Measurements from ENCODE around the gene DSTN. TPM values are rescaled to one million over a fixed set of nuclear protein-coding genes. Genes with fewer than 3 reads are reported as not detected.
A peak's percentile ranks its signal among the peaks of the same experiment; 100 is the strongest.

The DSTN gene
- total RNA-seq, 1 donor from 2014 or later: 193 TPM

DNA sequence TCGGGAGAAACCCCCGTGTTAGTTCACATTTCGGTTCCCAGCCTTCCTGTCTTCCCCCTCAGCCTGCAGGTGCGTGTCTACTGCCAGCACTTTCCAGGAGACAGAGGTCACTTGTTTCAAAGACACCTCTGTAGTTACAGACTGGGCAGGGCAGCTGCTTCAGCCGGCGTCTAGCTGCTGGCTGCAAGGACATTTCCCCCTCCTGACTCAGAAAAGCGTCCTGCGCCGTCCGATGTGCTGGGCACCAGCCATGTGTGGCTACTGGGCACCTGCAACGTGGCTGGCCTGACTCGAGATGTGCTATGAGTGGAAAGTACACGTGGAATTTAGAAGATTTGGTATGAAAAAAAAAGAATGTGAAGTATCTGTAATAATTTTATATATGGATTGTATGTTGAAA is 74.6 kb downstream of the DSTN start:
- Mint-ChIP-seq H3K27me3 (no peaks in the 10 kb centered on the region), H3K36me3 (peaks cover 4% of the 10 kb centered on the region), H3K27ac (no peak overlapping the region), H3K4me3 (no peak overlapping the region), H3K9me3 (no peaks in the 10 kb centered on the region), H3K4me1 (ENCODE audit: unreplicated experiment) (peaks cover 45% of the 10 kb centered on the region)
- TF ChIP-seq, protein P1, sequence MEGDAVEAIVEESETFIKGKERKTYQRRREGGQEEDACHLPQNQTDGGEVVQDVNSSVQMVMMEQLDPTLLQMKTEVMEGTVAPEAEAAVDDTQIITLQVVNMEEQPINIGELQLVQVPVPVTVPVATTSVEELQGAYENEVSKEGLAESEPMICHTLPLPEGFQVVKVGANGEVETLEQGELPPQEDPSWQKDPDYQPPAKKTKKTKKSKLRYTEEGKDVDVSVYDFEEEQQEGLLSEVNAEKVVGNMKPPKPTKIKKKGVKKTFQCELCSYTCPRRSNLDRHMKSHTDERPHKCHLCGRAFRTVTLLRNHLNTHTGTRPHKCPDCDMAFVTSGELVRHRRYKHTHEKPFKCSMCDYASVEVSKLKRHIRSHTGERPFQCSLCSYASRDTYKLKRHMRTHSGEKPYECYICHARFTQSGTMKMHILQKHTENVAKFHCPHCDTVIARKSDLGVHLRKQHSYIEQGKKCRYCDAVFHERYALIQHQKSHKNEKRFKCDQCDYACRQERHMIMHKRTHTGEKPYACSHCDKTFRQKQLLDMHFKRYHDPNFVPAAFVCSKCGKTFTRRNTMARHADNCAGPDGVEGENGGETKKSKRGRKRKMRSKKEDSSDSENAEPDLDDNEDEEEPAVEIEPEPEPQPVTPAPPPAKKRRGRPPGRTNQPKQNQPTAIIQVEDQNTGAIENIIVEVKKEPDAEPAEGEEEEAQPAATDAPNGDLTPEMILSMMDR (conservative IDR thresholded peaks at IDR 0.05): no peak
- DNase-seq (ENCODE audit: extremely low spot score, unreplicated experiment): no peak

DNA sequence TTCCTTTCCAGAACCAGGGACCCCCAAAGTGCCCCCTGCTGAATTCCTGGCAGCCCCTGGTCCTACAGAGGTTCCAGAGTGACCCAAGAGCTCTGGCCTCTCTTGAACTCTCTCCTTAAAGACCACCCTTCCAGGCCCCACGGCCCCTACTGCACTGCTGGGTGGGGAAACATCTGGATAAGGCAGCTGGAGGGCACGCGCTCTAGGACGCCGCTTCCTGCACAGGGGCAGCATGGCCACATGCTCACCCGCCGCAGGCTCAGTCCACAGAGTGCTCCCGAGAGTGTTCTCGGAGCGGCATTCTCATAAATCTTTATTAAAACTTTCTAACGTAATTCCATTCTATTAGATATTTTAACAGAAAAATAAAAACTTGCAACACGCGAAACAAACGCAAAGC is 75.1 kb downstream of the DSTN start:
- no peak for DNase-seq (ENCODE audit: extremely low spot score, unreplicated experiment)
- Mint-ChIP-seq H3K27ac (no peak overlapping the region), H3K4me1 (ENCODE audit: unreplicated experiment) (peaks cover 45% of the 10 kb centered on the region), H3K9me3 (no peaks in the 10 kb centered on the region), H3K4me3 (no peak overlapping the region), H3K27me3 (no peaks in the 10 kb centered on the region), H3K36me3 (peaks cover 3% of the 10 kb centered on the region)
- TF ChIP-seq, protein P1 (conservative IDR thresholded peaks at IDR 0.05): no peak

DNA sequence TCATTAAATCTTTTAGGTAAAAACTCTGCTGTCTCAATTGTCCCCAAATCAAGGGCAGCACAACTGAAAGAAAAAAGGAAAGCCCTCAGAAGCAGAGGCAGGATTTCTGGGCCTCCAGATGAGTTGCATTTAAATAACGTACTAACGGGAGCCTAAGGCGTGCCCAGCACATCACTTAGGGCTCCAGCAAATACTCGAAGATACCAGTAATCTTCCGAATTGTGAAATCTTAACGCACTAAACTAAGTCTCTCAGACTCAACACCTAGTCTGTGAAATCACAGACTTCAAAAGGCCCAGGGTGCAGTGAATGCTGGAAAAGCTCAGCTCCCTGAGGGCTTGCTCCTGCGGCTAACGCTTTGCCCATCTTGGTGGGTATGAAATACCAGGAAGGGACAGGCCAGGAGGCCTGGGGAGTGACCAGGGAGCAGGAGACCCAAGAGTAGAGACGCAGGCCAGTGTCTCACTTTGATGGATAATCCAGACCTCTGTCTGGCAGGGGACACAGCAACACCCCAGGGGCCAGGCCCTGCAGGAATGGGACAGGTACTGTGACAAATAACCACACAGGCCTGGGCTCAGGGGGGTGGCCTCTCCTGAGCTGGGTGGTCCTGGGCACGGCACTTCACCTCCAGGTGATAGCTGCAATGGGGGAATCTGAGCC is 75.8 kb downstream of the DSTN start:
- Mint-ChIP-seq H3K36me3 (no peaks in the 10 kb centered on the region), H3K4me3 (no peak overlapping the region), H3K27ac (no peak overlapping the region), H3K9me3 (no peaks in the 10 kb centered on the region), H3K27me3 (no peaks in the 10 kb centered on the region), H3K4me1 (ENCODE audit: unreplicated experiment) (peaks cover 45% of the 10 kb centered on the region)
- TF ChIP-seq, protein P1 (conservative IDR thresholded peaks at IDR 0.05): no peak
- DNase-seq (ENCODE audit: extremely low spot score, unreplicated experiment): no peak

DNA sequence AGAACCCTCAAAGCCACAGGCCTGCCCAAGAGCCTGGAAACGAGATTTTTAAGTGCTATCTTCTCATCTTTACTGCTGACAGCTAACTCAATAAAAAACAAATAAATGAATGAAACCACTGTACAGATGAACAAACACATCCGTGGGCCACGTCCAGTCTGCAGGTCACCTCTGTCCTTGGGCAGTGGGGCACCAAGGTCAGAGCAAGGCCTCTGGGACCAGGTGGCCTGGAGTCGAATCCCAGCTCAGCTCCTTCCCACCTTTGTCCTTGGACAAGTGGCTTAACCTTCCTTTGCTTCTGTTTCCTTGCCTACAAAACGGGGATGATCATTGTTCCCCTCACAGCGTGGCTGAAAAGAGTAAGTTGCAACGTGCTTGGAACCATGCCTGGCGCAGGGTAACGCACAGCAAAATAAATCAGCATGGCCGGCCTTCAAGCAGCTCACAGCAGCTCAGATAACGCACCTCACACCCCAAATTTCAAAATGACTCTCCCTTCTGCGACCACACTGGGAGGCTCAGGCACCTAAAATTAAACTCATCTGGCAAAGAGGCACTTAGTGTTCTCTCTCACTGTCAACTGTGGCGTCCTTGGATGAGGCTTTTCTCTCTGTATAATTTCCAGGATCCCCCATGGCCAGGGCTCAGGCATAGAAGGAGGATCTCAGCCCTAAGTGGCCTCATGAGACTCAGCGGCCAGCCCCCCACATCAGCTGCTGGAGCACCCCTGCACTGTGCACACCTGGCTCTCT is 76.5 kb downstream of the DSTN start:
- TF ChIP-seq, protein P1 (conservative IDR thresholded peaks at IDR 0.05): no peak
- no peak for DNase-seq (ENCODE audit: extremely low spot score, unreplicated experiment)
- no peaks in the 10 kb centered on the region for H3K27me3 Mint-ChIP-seq
- H3K9me3 Mint-ChIP-seq: no peaks in the 10 kb centered on the region
- peaks cover 49% of the 10 kb centered on the region for H3K4me1 Mint-ChIP-seq (ENCODE audit: unreplicated experiment)
- H3K27ac Mint-ChIP-seq: peak overlapping the region; percentile 56
- no peak overlapping the region for H3K4me3 Mint-ChIP-seq
- no peaks in the 10 kb centered on the region for H3K36me3 Mint-ChIP-seq

DNA sequence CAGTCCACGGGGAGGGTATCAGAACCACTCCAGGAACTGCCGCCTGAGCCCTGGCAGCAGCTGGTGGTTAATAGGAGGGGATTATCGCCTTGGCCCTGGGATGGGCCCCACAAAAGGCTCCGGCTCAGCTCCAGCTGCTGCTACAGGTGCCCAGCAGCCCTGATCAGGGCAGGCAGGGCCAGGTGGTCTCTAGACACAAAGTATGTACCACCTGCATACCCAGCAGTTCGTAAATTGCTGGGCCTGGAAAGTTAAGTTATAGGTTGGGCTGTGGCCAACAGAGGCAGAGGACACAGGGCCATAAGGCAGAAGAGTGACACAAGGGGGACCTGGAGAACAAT is 77.1 kb downstream of the DSTN start:
- H3K9me3 Mint-ChIP-seq: no peaks in the 10 kb centered on the region

More for the DNA sequence above, 77.1 kb downstream of the DSTN start:
- TF ChIP-seq, protein P1 (conservative IDR thresholded peaks at IDR 0.05): no peak
- Mint-ChIP-seq H3K27me3 (no peaks in the 10 kb centered on the region), H3K27ac (peak overlapping the region; percentile 56), H3K4me1 (ENCODE audit: unreplicated experiment) (peaks cover 49% of the 10 kb centered on the region), H3K36me3 (no peaks in the 10 kb centered on the region), H3K4me3 (no peak overlapping the region)
- no peak for DNase-seq (ENCODE audit: extremely low spot score, unreplicated experiment)

Measured in type B pancreatic cell (in vitro differentiated cells).